HepG2 (cell line): Measurements from ENCODE around the gene TCF12. TPM values are rescaled to one million over a fixed set of nuclear protein-coding genes. Genes with fewer than 3 reads are reported as not detected.

Experiments used
- BRD4 ChIP-seq: sonication (generic); formaldehyde crosslinking; IDR thresholded peaks from 2 replicates; pipeline ENCODE4 v1.4.0; 2020; ENCODE audit warnings: missing genetic modification reagents
- FOXA3 ChIP-seq: IDR thresholded peaks from 2 replicates; pipeline ENCODE4 v1.6.1; 2016; ENCODE audit warnings: missing genetic modification reagents, missing compliant biosample characterization
- GZF1 ChIP-seq: sonication (generic); formaldehyde crosslinking; IDR thresholded peaks from 2 replicates; pipeline ENCODE4 v1.5.1; 2020; ENCODE audit warnings: mild to moderate bottlenecking, missing genetic modification reagents
- NFATC3 ChIP-seq: sonication (generic); formaldehyde crosslinking; IDR thresholded peaks from 2 replicates; pipeline ENCODE4 v1.5.1; 2020; ENCODE audit warnings: mild to moderate bottlenecking, missing genetic modification reagents
- ONECUT2 ChIP-seq: sonication (generic); formaldehyde crosslinking; IDR thresholded peaks from 2 replicates; pipeline ENCODE4 v1.4.0; 2020; ENCODE audit warnings: missing genetic modification reagents
- RFXANK ChIP-seq: IDR thresholded peaks from 2 replicates; pipeline ENCODE4 v1.6.1; 2016
- SALL2 ChIP-seq: sonication (generic); formaldehyde crosslinking; IDR thresholded peaks from 2 replicates; pipeline ENCODE4 v1.8.1; 2023; ENCODE audit warnings: mild to moderate bottlenecking, missing genetic modification reagents, inconsistent platforms
- XRCC5 ChIP-seq: fragments of 200-400 bp; formaldehyde crosslinking; optimal IDR thresholded peaks from 2 replicates; pipeline ENCODE3; 2017; ENCODE audit warnings: mild to moderate bottlenecking, low read length
- polyA plus RNA-seq, 8 experiments: library from polyadenylated mRNA; depleted of rRNA in 3 of 8; stranded (reverse) in 7 of 8; unstranded in 1 of 8; fragments of >200 nt; fragmentation: Illumina TruSeq in 4 of 8; extraction: Trizol in 4 of 8; gene quantifications; 2 replicates each; pipeline versions ENCODE4 v1.2.1 to v1.2.3, GENCODE V29; 2011 to 2016; ENCODE audit warnings: low read depth in 4 of 8, missing spikeins in 1 of 8, mixed read lengths in 1 of 8; ENCODE audit not compliant: insufficient read depth in 1 of 8
- total RNA-seq, 5 experiments: library from RNA; depleted of rRNA; stranded (reverse); fragments of >200 nt; fragmentation: Illumina TruSeq; extraction: Trizol; gene quantifications; 2 replicates each; pipeline ENCODE4 v1.2.3, GENCODE V29; 2016; ENCODE audit warnings: low read depth in 1 of 5
- TF ChIP-seq, protein P1 (sequence below): conservative IDR thresholded peaks from 2 replicates; pipeline ENCODE4 v1.6.1; 2018; ENCODE audit warnings: missing genetic modification reagents
- TF ChIP-seq, protein P2 (sequence below): sonication (generic); formaldehyde crosslinking; IDR thresholded peaks from 2 replicates; pipeline ENCODE4 v1.4.0; 2020; ENCODE audit warnings: missing genetic modification reagents
- TF ChIP-seq, protein P3 (sequence below): sonication (generic); formaldehyde crosslinking; IDR thresholded peaks from 2 replicates; pipeline ENCODE4 v1.8.1; 2023; ENCODE audit warnings: mild to moderate bottlenecking, missing genetic modification reagents
- TF ChIP-seq, protein P4 (sequence below): sonication (generic); formaldehyde crosslinking; IDR thresholded peaks from 2 replicates; pipeline ENCODE4 v1.5.0; 2020; ENCODE audit warnings: mild to moderate bottlenecking, missing genetic modification reagents, borderline replicate concordance

The TCF12 gene
- total and polyA plus RNA-seq, 2 of the 13 experiments (the other 11 are each of a cell fraction or from before 2014, with no cell fraction given), result 48.6 to 51.1 TPM

DNA sequence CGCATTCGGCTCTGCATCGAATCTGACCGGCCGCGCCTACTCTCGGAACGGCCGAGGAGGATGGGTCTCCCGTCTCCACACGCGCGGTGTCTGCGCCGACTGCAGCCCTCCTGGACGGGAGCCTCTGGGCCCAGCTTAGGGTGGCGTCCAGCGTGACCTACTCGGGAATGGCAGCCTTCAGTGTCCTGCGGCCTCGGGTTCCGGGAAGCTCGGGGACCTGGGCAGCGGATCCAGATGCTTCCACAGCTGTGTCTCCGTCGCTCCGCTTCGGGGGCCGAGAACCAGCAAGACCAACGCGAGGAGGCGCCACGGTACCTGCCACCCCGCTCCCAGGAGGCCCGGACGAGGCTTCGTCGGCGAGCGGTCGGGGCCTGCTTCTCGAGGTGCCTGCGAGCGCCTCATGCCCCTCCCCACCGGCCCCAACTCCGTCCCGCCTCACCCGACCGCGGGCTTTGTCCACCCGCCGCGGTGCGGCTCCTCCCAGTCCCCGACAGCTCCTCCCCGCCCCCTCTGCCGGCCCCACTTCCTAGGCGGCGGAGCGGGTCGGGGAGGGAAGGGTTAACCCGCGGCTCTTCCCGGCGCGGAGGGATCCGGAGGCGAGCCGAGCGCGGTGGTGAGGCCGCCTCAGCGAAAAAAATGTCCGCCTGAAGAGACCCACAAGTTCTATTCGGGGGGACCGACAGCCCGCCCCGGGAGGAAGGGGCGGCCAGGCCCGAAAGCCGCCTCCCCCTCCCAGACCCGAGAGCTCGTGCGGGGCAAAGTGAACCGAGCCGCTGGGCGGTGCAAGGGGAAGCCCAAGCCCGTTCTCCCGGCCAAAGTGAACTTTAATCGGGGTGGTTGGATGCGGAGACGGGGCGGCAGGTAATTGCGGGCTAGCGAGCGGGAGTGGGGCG, at the start of gene TCF12 (continued):
- peak; percentile 84; the same call in 1 of the 2 replicates for TF ChIP-seq SALL2 (CRISPR knock-in tag)
- TF ChIP-seq NFATC3 (CRISPR knock-in tag), result no peak
- peak; percentile 57 for TF ChIP-seq FOXA3 (CRISPR knock-in tag)
- peak; percentile 63; the same call in 1 of the 2 replicates for TF ChIP-seq GZF1 (CRISPR knock-in tag)
- no peak for TF ChIP-seq ONECUT2 (CRISPR knock-in tag)
- TF ChIP-seq, protein P1, sequence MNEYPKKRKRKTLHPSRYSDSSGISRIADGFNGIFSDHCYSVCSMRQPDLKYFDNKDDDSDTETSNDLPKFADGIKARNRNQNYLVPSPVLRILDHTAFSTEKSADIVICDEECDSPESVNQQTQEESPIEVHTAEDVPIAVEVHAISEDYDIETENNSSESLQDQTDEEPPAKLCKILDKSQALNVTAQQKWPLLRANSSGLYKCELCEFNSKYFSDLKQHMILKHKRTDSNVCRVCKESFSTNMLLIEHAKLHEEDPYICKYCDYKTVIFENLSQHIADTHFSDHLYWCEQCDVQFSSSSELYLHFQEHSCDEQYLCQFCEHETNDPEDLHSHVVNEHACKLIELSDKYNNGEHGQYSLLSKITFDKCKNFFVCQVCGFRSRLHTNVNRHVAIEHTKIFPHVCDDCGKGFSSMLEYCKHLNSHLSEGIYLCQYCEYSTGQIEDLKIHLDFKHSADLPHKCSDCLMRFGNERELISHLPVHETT (CRISPR knock-in tag), result peak; percentile 91
- peak; percentile 97 for TF ChIP-seq BRD4 (CRISPR knock-in tag)
- peak; percentile 73; the same call in 1 of the 2 replicates for TF ChIP-seq RFXANK
- TF ChIP-seq, protein P2, sequence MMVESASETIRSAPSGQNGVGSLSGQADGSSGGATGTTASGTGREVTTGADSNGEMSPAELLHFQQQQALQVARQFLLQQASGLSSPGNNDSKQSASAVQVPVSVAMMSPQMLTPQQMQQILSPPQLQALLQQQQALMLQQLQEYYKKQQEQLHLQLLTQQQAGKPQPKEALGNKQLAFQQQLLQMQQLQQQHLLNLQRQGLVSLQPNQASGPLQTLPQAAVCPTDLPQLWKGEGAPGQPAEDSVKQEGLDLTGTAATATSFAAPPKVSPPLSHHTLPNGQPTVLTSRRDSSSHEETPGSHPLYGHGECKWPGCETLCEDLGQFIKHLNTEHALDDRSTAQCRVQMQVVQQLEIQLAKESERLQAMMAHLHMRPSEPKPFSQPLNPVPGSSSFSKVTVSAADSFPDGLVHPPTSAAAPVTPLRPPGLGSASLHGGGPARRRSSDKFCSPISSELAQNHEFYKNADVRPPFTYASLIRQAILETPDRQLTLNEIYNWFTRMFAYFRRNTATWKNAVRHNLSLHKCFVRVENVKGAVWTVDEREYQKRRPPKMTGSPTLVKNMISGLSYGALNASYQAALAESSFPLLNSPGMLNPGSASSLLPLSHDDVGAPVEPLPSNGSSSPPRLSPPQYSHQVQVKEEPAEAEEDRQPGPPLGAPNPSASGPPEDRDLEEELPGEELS (CRISPR knock-in tag), result peak; percentile 49; the same call in 1 of the 2 replicates
- peak; percentile 85 for TF ChIP-seq XRCC5
- TF ChIP-seq, protein P3, sequence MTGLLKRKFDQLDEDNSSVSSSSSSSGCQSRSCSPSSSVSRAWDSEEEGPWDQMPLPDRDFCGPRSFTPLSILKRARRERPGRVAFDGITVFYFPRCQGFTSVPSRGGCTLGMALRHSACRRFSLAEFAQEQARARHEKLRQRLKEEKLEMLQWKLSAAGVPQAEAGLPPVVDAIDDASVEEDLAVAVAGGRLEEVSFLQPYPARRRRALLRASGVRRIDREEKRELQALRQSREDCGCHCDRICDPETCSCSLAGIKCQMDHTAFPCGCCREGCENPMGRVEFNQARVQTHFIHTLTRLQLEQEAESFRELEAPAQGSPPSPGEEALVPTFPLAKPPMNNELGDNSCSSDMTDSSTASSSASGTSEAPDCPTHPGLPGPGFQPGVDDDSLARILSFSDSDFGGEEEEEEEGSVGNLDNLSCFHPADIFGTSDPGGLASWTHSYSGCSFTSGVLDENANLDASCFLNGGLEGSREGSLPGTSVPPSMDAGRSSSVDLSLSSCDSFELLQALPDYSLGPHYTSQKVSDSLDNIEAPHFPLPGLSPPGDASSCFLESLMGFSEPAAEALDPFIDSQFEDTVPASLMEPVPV, result no peak
- TF ChIP-seq, protein P4, sequence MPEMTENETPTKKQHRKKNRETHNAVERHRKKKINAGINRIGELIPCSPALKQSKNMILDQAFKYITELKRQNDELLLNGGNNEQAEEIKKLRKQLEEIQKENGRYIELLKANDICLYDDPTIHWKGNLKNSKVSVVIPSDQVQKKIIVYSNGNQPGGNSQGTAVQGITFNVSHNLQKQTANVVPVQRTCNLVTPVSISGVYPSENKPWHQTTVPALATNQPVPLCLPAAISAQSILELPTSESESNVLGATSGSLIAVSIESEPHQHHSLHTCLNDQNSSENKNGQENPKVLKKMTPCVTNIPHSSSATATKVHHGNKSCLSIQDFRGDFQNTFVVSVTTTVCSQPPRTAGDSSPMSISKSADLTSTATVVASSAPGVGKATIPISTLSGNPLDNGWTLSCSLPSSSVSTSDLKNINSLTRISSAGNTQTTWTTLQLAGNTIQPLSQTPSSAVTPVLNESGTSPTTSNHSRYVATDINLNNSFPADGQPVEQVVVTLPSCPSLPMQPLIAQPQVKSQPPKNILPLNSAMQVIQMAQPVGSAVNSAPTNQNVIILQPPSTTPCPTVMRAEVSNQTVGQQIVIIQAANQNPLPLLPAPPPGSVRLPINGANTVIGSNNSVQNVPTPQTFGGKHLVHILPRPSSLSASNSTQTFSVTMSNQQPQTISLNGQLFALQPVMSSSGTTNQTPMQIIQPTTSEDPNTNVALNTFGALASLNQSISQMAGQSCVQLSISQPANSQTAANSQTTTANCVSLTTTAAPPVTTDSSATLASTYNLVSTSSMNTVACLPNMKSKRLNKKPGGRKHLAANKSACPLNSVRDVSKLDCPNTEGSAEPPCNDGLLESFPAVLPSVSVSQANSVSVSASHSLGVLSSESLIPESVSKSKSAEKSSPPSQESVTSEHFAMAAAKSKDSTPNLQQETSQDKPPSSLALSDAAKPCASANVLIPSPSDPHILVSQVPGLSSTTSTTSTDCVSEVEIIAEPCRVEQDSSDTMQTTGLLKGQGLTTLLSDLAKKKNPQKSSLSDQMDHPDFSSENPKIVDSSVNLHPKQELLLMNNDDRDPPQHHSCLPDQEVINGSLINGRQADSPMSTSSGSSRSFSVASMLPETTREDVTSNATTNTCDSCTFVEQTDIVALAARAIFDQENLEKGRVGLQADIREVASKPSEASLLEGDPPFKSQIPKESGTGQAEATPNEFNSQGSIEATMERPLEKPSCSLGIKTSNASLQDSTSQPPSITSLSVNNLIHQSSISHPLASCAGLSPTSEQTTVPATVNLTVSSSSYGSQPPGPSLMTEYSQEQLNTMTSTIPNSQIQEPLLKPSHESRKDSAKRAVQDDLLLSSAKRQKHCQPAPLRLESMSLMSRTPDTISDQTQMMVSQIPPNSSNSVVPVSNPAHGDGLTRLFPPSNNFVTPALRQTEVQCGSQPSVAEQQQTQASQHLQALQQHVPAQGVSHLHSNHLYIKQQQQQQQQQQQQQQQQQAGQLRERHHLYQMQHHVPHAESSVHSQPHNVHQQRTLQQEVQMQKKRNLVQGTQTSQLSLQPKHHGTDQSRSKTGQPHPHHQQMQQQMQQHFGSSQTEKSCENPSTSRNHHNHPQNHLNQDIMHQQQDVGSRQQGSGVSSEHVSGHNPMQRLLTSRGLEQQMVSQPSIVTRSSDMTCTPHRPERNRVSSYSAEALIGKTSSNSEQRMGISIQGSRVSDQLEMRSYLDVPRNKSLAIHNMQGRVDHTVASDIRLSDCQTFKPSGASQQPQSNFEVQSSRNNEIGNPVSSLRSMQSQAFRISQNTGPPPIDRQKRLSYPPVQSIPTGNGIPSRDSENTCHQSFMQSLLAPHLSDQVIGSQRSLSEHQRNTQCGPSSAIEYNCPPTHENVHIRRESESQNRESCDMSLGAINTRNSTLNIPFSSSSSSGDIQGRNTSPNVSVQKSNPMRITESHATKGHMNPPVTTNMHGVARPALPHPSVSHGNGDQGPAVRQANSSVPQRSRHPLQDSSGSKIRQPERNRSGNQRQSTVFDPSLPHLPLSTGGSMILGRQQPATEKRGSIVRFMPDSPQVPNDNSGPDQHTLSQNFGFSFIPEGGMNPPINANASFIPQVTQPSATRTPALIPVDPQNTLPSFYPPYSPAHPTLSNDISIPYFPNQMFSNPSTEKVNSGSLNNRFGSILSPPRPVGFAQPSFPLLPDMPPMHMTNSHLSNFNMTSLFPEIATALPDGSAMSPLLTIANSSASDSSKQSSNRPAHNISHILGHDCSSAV (CRISPR knock-in tag), result no peak
